GM10847 (cell line): ENCODE results near the gene SIT1.
A peak's percentile ranks its signal among the peaks of the same experiment; 100 is the strongest.

Experiments used
- POLR2A ChIP-seq: IDR thresholded peaks from 2 replicates; pipeline ENCODE4 v1.6.1; 2011; ENCODE audit not compliant: insufficient read length; ENCODE audit errors: extremely low read depth

The SIT1 gene

DNA sequence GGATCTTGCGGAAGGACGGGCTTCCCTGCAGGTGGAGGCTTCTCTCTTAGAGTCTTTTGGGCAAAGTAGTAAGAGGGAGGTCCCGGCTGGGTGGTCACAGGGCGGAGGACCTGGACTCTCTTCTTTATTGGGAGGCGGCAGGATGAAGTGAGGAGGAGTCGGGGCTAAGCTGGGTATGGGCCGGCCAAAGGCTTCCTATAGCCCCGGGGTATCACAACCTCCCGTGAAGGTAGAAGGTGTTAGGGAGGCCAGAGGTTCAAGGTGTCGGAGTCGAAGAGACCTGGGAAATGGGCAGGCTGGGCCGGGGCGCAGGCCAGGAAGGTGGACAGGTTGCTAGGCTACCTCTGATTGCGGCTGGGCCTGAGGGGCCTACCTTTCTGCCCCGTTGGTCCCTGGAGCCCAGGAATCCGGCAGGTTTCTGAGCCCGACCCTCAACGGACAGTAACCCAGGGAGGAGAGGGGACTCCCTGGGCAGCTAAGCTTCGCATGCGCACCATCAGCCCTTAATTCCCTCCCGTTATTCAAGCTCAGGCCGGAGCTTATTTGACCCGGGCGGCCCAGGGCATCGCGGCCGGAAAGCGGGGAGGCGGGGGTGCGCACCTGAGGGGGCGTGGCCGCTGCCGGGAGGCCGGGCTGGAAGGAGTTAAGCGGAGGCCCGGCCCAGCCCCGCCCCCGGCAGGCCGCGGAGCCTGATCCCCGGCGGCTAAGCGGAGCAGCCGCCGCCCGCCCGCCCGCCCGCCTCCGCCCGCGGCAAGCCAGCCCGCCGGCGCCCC lies 46.0 kb downstream of the SIT1 start, which contains the start of gene TESK1:
Gene TESK1, plus strand, starts transcription at position 685 of the 773 bp plus-strand sequence. CDS start 358 bp downstream, outside the sequence.
- TF ChIP-seq POLR2A: no peak

GRCh38 chr9:35603986-35604577 lies 46.6 kb downstream of the SIT1 start:
- TF ChIP-seq POLR2A: peak; percentile 52

- TF ChIP-seq POLR2A: no peak
These were observed 47.2 kb downstream of the SIT1 start for GRCh38 chr9:35603506-35603985.

DNA sequence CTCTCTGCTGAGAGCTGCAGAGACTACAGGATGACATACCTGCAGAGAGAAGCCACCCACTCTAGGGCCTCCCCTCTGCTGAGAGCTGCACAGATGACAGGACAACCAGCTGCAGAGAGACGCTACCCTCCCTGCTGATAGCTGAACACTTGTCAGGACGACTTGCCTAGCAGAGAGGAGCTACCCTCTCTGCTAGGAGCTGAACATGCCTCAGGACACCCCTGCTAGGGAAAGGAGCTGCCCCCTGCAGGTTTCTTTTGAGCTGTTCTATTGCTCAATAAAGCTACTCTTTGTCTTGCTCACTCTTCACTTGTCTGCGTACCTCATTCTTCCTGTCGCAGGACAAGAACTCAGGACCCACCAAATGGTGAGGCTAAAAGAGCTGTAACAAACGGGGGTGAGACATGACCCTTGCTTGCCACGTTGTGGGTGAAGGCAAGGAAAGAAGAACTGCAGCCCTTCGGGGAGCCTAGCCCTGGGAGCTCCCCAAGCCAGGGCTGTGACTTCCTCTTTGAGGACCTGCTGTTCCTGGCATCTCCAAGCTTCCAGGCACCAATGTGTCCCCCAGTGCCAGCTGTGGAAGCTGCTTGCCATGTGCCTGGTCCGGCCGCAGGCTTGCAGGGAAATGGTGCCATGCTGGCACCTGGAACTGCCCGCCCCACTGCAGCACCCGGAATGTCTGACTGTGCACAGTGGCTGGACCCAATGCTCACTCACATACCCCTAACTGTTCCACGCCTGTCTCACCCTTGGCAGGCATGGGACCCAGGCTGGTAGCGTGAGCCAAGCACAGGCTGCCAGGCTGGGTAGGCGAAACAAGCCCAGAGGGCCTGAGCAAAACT lies 50.7 kb downstream of the SIT1 start:
- no peak for TF ChIP-seq POLR2A
